Measurements from ENCODE around the gene RAB11FIP5. TPM values are rescaled to one million over a fixed set of nuclear protein-coding genes. Genes with fewer than 3 reads are reported as not detected.

RAB11FIP5 gene
- total and polyA plus RNA-seq, 10 of the 15 experiments (the other 5 are each of a cell fraction or from before 2014, with no cell fraction given): 0.03 to 0.20 (median 0.06) TPM; not detected in 6

- no peak for FAIRE-seq
- CTCF ChIA-PET: interaction anchor here (0.7 to 1.1 kb wide), 3 partner anchors 33 to 54 kb away, joined by 3 to 5 read pairs (median 3); no protein-coding TSS in a partner anchor
- Histone ChIP-seq H3K4me2 (ENCODE audit: control insufficient read depth, insufficient read depth) (no peak overlapping the region), H4K20me1 (ENCODE audit: control insufficient read depth, insufficient read depth) (no peaks in the 10 kb centered on the region), H3K27me3 (replicated peaks in 1 of 2; ENCODE audit: control insufficient read depth in 2 of 2, insufficient read depth in 2 of 2, low read length in 1 of 2) (no peaks in the 10 kb centered on the region), H3K4me3 (no peak overlapping the region), H3K36me3 (ENCODE audit: control insufficient read depth in 2 of 2, insufficient read depth in 2 of 2, low read length in 1 of 2) (no peaks in the 10 kb centered on the region), H3K79me2 (ENCODE audit: control insufficient read depth, insufficient read depth, low read length) (no peaks in the 10 kb centered on the region), H3K4me1 (ENCODE audit: control insufficient read depth, insufficient read depth, low read length) (no peaks in the 10 kb centered on the region), H3K9ac (ENCODE audit: control insufficient read depth, insufficient read depth, low read length) (no peak overlapping the region), H3K27ac (ENCODE audit: control insufficient read depth, insufficient read depth) (no peak overlapping the region), H3K9me3 (replicated peaks; ENCODE audit: control insufficient read depth, insufficient read depth, low read length) (no peaks in the 10 kb centered on the region), H2AFZ (ENCODE audit: control insufficient read depth, low read depth, low read length) (no peak overlapping the region)
- no peak for DNase-seq (ENCODE audit: low read depth, low spot score)
- SMC1A ChIA-PET (ENCODE audit: uncharacterized antibody, unreplicated experiment): no interaction called here
- POLR2A ChIA-PET: no interaction called here
- no peak for TF ChIP-seq MEF2B (IDR thresholded peaks at IDR 0.05; ENCODE audit: partially characterized antibody, poor library complexity, severe bottlenecking)
- TF ChIP-seq PAX5 (IDR thresholded peaks at IDR 0.05; ENCODE audit: borderline replicate concordance, low read depth, low read length): no peak
- no peak for TF ChIP-seq USF2 (IDR thresholded peaks at IDR 0.05; ENCODE audit: borderline replicate concordance, low read depth, low read length)
- no peak for TF ChIP-seq IKZF2 (IDR thresholded peaks at IDR 0.05)
- TF ChIP-seq WRNIP1 (IDR thresholded peaks at IDR 0.05; ENCODE audit: borderline replicate concordance, low read depth, low read length): no peak
- no peak for TF ChIP-seq KLF5 (IDR thresholded peaks at IDR 0.05; ENCODE audit: partially characterized antibody)
- TF ChIP-seq EED (IDR thresholded peaks at IDR 0.05; ENCODE audit: low read depth): no peak
- no peak for TF ChIP-seq ATF3 (IDR thresholded peaks at IDR 0.05; ENCODE audit: borderline replicate concordance, extremely low read depth, low read depth, low read length)
- TF ChIP-seq YBX1 (IDR thresholded peaks at IDR 0.05): no peak
- TF ChIP-seq TCF7 (IDR thresholded peaks at IDR 0.05; ENCODE audit: borderline replicate concordance): no peak
- no peak for TF ChIP-seq NFYB (IDR thresholded peaks at IDR 0.05; ENCODE audit: insufficient read depth, low read depth, low read length)
- TF ChIP-seq BCL11A (IDR thresholded peaks at IDR 0.05; ENCODE audit: low read depth, low read length): no peak
- TF ChIP-seq CBFB (IDR thresholded peaks at IDR 0.05; ENCODE audit: low read depth): no peak
- no peak for TF ChIP-seq ZZZ3 (IDR thresholded peaks at IDR 0.05; ENCODE audit: control insufficient read depth, insufficient read length, low read depth)
- no peak for TF ChIP-seq ZNF207 (IDR thresholded peaks at IDR 0.05; ENCODE audit: borderline replicate concordance)
- no peak for TF ChIP-seq BHLHE40 (IDR thresholded peaks at IDR 0.05; ENCODE audit: borderline replicate concordance in 1 of 2, low read depth in 2 of 2, low read length in 1 of 2)
- TF ChIP-seq LARP7 (IDR thresholded peaks at IDR 0.05): no peak
- no peak for TF ChIP-seq SREBF2 (IDR thresholded peaks at IDR 0.05; ENCODE audit: low read length)
- 60% methylated on average over 1 of the region's 1 CpG for WGBS (ENCODE audit: insufficient coverage, insufficient replicate concordance, low lambda C conversion rate, missing lambda C conversion rate)
- in situ Hi-C loops (cut with MboI): no loop called here
- no TSS peak for BruUV-seq (replicated peaks)
- RAD21 ChIA-PET (ENCODE audit: unreplicated experiment): no interaction called here
- intact Hi-C loops (cut with micrococcal nuclease; ENCODE audit: unreplicated experiment): no loop called here
- no peak for ATAC-seq
Measured at GRCh38 chr2:73027340-73027739, 85.4 kb downstream of the RAB11FIP5 start.
